Omental fat pad (tissue), 4 donors: ENCODE measurements around the gene DLGAP4. TPM values are rescaled to one million over a fixed set of nuclear protein-coding genes. Genes with fewer than 3 reads are reported as not detected.

ENCODE experiments used
- ATAC-seq: fragments of 150-250 bp; one replicate; pipeline ENCODE4 v1.9.1; 2016; ENCODE audit warnings: mild to moderate bottlenecking, moderate library complexity; ENCODE audit not compliant: low FRiP score
- DNase-seq: peaks from one replicate; pipeline ENCODE4 v3.0.0-alpha.2; 2019; ENCODE audit warnings: low spot score
- total RNA-seq, 4 donors: library from RNA; depleted of rRNA; stranded (reverse); fragments of >200 nt; gene quantifications; one replicate each; pipeline ENCODE4 v1.1.0, GENCODE V29; 2016
- TF ChIP-seq, protein P1 (sequence below), 3 donors: fragments of 450-650 bp; IDR thresholded peaks; one replicate each; pipeline ENCODE4 v1.5.1; 2016 to 2017; ENCODE audit warnings: antibody characterized with exemption in 3 of 3, mild to moderate bottlenecking in 3 of 3, moderate library complexity in 2 of 3

Gene DLGAP4
- total RNA-seq, 4 donors from 2014 or later = 26.0 to 42.6 (median 30.7) TPM

DNA sequence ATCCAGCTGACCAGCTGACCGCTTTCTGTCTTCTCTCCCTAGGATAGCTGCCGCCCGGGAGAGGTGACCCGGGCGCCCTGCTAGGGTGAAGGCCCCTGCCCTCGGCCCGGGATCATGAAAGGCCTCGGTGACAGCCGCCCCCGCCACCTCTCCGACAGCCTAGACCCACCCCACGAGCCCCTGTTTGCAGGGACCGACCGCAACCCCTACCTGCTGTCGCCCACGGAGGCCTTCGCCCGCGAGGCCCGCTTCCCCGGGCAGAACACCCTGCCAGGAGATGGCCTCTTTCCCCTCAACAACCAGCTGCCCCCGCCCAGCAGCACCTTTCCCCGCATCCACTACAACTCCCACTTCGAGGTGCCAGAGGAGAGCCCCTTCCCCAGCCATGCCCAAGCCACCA lies 125.5 kb downstream of the DLGAP4 start:
- no peak for DNase-seq
- no peak for ATAC-seq
- TF ChIP-seq, protein P1, sequence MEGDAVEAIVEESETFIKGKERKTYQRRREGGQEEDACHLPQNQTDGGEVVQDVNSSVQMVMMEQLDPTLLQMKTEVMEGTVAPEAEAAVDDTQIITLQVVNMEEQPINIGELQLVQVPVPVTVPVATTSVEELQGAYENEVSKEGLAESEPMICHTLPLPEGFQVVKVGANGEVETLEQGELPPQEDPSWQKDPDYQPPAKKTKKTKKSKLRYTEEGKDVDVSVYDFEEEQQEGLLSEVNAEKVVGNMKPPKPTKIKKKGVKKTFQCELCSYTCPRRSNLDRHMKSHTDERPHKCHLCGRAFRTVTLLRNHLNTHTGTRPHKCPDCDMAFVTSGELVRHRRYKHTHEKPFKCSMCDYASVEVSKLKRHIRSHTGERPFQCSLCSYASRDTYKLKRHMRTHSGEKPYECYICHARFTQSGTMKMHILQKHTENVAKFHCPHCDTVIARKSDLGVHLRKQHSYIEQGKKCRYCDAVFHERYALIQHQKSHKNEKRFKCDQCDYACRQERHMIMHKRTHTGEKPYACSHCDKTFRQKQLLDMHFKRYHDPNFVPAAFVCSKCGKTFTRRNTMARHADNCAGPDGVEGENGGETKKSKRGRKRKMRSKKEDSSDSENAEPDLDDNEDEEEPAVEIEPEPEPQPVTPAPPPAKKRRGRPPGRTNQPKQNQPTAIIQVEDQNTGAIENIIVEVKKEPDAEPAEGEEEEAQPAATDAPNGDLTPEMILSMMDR (IDR thresholded peaks at IDR 0.05) = no peak

DNA sequence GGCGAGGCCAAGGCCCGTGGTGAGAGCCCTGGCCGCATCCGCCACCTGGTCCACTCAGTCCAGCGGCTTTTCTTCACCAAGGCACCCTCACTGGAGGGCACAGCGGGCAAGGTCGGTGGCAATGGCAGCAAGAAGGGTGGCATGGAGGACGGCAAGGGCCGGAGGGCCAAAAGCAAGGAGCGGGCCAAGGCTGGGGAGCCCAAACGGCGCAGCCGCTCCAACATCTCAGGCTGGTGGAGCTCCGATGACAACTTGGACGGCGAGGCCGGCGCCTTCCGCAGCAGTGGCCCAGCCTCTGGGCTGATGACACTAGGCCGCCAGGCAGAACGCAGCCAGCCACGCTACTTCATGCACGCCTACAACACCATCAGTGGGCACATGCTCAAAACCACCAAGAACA lies 126.0 kb downstream of the DLGAP4 start:
- DNase-seq (no peak), ATAC-seq (no peak)
- TF ChIP-seq, protein P1 (IDR thresholded peaks at IDR 0.05) = no peak

DNA sequence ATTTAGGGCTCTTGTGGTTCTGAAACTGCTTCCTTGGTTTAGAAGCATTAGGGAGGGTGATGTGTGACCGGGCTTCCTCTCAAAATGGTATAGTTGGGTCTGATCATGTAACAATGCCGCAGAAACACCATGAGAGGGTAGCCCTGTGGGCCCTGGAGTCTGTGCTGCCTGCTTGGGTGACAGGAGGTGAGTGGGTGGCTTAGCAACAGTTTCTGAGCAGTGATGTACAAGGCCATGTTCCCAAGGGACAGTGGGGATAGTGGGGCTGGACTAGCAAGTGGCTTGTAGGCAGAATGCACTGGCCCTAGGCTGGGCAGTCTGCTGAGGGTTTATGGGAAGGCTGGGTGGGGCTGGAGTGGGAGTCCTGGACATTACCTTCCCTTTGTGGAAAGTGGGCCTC lies 128.2 kb downstream of the DLGAP4 start:
- DNase-seq = no peak
- TF ChIP-seq, protein P1 (IDR thresholded peaks at IDR 0.05) = no peak
- no peak for ATAC-seq

DNA sequence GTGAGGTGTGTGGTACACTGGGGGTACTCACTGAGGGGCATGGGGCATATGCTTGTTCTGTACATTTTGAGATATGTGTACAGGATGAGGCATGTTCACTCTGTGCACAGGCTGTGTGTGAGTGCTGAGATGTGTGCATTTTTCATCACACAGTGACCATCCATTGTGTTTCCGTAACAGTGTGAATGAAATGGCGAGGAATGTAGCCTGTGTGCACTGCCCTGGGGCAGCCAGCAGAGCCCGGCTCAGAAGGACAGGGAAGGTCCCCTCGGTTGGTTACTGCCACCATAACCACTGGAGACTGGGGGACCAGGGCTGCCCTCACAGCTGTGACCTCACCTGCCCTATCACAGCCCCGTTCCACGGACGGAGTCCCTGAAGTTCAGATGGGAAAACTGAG lies 129.0 kb downstream of the DLGAP4 start:
- TF ChIP-seq, protein P1 (IDR thresholded peaks at IDR 0.05) = no peak
- DNase-seq = no peak
- no peak for ATAC-seq

DNA sequence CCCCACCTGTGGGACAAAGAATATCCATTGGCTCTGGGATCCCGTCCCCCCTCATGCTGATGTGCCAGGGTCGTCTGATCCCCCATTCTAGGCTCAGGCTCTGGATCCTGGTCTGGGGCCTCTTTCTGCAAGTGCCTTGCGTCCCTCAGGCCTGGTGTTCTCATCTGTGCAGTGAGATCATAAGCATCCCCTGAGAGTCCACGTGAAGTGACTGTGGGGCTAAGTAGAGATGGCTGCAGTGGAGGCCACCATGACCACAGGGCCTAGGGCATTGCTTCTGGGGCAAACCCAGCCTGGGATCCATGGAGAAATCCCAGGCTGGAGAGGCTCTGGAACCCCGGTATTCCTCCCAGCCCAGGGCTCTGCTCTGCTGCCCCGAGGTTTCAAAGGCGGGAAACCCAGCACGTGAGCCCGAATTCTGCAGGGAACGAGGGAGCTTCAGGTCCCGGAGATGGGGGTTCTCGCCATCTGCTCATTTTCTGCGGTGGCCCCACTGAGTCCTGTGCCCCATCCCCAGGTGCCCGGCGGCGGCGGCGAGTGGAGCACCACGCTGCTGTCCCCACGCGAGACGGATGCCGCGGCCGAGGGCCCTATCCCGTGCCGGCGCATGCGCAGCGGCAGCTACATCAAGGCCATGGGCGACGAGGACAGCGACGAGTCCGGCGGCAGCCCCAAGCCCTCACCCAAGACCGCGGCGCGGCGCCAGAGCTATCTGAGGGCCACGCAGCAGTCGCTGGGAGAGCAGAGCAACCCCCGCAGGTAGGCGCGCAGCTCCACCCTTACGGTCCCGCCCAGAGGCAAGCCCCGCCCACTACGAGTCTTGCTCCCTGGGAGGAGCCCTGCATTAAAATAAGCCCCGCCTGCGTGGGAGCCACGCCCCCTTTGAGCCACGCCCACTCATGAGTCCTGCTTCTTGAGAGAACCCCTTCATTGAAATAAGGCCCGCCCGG lies 129.7 kb downstream of the DLGAP4 start:
- peak; percentile 75 for ATAC-seq
- peak; percentile 74 for DNase-seq
- TF ChIP-seq, protein P1 (IDR thresholded peaks at IDR 0.05) = no peak

DNA sequence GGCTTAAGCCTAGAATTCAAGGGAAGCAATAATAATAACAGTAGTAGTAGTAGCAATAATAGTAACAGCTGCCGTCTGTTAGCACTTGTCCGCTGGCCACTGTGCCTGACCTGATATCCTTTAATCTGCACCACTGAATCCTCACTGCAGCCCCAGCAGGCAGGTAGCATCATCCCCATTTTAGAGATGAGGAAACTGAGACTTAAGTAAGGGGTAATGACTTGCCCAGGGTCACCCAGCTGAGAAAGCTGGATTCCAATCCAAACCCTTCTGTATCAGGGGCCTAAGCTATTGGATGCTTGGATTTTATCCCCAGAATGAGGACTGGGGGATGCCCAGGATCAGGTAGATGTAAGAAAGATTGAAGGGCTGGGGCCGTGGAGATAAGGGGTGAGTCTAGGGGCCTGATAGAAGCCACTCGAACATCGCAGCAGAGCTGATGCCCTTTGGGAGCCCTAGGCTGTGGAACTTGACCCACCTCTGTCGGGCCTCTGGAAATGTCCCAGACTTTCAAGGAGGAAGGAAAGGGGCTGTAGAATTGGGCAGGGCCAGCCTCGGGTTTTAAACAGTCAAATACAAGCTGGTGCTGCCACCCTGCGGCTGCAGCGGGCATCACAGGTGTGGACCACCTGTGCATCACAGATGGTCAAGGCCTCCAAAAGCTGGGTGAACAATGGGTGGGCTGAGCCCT lies 133.0 kb downstream of the DLGAP4 start:
- ATAC-seq (no peak), DNase-seq (peak; percentile 76)
- TF ChIP-seq, protein P1 (IDR thresholded peaks at IDR 0.05) = peak in 1 of 3 donors; percentile 21
